ENCODE data around the gene GCH1.

DNA sequence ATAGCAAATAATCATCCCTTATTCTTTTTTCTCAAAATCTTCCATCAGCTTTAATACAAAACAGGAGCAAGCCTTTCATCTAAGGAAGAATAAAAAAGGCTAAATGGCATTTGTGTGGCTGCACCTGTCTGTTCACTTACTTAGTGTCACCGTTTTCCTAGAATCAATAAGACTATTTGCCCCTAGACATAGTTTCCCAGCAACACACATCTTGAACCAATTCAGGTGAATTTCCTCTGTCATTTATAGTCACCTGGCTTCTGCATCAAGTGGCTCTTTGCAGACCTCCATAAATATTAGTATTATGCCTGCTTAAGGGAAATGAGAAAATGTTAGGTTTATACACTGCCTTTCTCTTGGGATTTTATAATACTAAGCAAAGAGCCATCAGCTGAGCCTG is 17.4 kb upstream of the GCH1 start:
- no peak for TF ChIP-seq POLR2A (IDR thresholded peaks at IDR 0.05)
- no peak for TF ChIP-seq CTCF (IDR thresholded peaks at IDR 0.05)
- no peak for TF ChIP-seq POLR2AphosphoS5 (IDR thresholded peaks at IDR 0.05)

Data from transverse colon (tissue), 4 donors.